Smooth muscle cell of the brain vasculature (primary cell): ENCODE measurements around the gene EVL.

Source experiments
- DNase-seq: peaks from one replicate; pipeline ENCODE4 v3.0.0-alpha.2; 2012; ENCODE audit warnings: low read depth, low spot score

Gene EVL

GRCh38 chr14:100066962-100067361, 1.7 kb downstream of the EVL start:
- DNase-seq = no peak

- no peak for DNase-seq
Measured at GRCh38 chr14:100067481-100067880, 2.3 kb downstream of the EVL start.

- DNase-seq = no peak
Measured at GRCh38 chr14:100067971-100068959, 3.0 kb downstream of the EVL start.

DNA sequence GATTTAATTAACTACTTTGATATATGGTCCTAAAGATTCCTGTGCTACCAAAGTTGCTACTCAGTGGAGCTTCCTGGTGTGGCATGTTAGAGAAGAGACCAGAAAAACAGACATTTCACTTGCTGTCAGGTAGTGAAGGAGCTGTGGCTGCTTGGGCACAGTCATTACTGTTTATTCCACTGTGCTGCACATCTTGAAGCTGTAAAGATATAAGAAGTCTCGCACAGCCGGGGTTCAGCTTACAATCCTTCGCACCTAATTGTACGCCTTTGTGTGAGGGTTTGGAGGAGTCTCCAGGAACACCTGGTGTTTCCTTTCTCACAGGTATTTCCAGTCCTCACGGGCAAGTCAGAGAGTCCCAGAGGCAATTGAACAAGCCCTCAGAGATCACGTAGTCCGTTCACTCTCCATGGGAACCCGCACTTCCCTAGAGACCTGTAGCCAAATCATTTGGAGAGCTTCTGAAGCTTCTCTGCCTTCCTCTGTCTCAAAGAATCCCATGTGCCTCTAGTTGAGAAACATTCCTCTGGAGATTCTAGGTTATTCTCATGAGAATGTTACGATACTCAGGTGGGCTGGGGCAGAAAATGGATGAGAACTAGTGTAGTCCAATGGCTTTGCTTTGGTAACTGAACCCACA, 4.1 kb downstream of the EVL start:
- no peak for DNase-seq

GRCh38 chr14:100070310-100070709, 5.1 kb downstream of the EVL start:
- no peak for DNase-seq

DNA sequence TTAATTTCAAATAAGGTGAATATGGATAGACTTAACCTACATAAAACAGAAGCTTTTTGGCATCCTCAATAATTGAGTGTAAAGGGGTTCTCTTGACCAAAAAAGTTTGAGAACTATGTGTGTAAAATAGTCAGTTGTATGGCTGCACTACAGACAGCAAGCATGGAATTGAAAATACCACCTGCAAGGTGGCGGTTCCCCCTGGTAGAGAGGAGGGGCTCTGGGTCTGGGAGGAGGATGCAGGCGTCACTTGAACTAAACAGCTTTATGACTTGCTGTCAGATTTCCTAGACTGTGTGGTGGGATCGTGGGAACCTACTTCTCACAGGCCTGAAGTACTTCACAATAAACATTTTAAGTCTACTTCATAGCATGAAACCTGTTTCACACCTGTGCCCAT, 6.3 kb downstream of the EVL start:
- DNase-seq = no peak

GRCh38 chr14:100072783-100073346, 7.6 kb downstream of the EVL start:
- DNase-seq = no peak

- no peak for DNase-seq
Measured at GRCh38 chr14:100073576-100074430, 8.6 kb downstream of the EVL start.

DNA sequence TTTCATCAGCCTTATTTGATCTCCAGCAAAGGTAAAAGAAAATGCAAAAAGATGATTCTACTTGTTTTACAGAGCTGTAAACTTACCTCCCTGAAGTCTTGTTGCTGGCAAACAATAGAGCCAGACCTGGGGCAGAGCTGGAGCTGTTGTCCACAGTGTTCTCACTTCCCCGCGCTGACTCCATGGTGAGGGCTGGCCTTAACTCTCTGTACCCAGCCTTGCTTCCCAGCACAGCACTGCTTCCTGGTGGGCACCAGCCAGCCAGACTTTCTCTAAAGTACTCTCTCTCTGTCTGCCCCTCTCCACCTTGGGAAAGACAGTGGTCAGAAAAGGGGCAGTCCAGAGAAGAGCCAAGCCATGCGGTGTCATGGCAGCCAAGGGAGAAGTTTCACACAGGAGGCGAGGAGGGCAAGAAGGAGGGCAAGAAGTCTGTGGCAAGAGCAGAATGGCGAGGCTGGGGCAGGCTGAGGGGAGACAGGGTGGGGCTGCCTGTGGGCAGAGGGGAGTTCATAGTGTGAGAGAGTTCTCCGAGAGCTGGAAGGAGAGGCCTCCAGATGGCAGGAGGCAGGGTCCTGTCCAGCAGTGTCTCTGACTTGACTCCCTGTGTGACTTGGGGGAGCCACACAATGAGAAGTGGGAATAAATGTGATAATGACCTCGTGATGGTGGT, 9.3 kb downstream of the EVL start:
- DNase-seq = no peak

GRCh38 chr14:100075681-100076080, 10.5 kb downstream of the EVL start:
- no peak for DNase-seq

DNA sequence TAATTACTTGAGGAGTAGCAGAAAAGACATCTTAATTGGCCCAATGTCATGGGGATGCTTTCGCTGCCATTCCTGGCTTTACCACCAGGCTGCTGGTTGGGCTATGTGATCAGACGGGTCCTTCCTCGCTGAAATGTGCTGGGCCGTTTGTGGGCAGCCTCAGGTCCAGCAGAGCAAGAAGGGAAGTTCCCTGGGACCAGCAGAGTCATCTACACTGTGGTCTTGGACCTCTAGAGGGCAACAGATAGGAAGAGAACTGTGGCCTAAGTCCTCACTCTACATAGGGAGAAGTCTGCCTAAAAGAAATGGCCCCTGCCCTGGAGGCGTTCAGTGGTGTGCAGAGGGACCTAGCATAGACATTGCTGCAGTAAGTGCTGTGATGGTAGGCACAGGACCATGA, 10.9 kb downstream of the EVL start:
- no peak for DNase-seq

GRCh38 chr14:100076606-100077005, 11.4 kb downstream of the EVL start:
- DNase-seq = no peak

GRCh38 chr14:100077441-100077840, 12.2 kb downstream of the EVL start:
- no peak for DNase-seq

DNA sequence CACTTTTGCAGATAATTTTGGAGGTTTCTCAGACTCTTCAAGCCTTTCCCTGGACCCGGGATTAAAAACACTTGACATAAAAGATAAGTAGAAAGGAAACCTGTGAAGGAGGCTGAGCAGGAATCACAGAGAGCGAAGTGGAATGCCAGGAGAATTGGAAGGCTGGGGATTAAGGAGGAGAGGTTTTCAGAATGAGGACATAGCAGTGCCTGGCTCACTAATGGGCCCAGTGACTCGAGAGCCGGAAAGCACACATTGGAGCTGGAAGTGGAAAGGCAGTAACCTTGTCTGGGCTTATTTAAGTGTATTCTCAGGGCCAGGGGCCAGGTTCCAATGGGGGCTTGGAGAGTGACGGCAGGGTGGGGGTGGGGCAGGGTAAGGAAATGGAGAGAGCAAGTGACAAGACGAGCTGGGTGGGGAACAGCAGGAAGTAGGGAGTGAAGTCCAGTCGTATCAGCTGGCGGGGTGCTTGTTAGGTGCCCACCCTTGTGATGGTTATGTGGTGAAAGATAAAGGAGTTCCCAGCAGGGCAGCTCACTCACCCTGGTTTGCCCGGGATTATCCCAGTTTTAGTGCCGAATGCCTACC, 13.1 kb downstream of the EVL start:
- no peak for DNase-seq

DNA sequence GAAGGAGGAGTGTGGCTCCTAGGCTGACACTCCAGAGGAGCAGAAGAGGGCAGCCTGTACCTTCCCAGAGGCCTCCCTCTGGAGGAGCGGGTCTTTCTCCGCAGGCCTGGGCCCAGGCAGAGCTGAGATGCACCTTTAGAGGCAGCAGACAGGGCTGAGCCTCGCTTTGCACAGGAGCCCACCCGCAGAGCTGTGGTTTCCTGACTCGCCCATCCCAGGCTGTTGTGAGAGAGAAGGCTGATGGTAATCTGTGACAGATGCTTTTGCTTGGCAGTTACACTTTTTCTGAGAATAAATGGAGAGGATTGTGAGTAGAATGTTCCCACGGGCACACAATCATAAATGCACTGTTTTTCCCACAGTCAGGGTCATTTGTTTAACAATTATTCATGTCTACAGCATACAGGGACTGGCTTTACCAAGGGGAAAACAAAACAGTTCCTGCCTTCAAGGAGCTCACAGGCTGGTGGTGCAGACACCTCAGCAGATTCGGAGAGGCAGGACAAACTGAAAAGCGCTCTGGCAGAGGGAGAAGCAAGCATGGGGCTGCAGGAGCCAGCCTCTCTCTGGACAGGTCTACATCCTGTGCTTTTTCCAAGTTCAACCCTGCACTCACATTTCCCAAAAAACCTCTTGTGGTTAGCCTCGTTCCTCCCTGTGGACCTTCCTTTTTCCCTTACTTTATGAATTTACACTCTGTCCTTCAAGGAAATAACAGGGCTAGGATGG, 13.9 kb downstream of the EVL start:
- peak; percentile 83 for DNase-seq

DNA sequence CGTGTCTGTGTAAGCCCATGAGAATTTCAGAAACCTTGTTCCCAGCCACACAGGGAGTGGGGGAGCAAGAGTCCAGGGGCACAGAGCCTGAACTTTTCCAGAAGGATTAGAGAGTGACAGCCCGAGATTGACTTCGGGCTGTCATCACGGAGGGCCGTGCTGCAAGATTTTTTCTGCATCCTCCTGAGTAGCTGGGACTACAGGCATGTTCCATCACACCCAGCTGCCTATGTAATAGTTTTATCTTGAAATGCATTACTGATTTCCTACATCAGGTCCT, 14.4 kb downstream of the EVL start:
- no peak for DNase-seq

- DNase-seq = no peak
Measured at GRCh38 chr14:100080206-100080605, 15.0 kb downstream of the EVL start.

DNA sequence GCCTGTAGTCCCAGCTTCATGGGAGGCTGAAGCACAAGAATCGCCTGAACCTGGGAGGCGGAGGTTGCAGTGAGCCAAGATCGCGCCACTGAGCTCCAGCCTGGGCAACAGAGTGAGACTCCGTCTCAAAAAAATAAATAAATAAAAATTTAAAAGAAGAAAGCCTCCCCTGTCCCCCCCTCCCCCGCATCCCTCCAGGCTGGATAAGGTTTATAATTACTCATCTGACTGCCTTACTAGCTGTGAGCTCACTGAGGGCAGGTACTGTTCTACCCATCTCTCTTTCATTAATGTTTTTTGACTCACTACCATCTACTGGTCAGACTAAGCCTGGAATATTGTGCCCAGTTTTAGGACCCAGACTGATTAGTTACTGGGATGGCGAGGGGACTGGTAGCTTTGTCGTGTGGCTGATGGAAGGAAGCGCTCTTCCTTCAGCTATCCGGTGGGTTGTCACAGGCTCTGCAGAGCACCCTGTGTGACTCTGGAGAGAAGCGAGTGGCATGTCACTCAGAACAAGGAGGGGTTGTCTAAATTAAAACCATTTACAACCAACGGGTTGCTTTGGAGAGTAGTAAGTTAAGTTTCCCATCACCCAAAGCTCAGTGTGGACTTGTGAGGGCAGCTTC, 16.9 kb downstream of the EVL start:
- DNase-seq = no peak

DNA sequence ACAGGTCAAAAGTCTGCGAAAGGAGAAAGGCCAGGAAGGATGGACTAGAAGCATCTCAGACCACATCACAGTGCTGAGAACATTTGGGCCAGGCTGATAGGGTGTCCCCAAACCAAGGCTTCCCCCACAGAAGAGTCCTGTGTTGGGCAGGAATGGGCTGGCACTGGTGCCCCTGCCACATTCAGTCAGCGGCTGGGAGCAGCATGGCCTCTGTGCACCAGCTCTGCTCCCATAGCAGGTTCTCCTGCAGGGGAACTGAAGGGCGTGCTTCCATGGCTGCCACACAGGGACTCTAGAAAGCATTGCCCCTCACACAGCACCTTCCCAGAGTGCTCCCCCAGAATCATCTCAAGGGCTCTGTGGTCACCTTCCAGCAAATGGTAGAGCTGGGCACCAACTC, 17.5 kb downstream of the EVL start:
- DNase-seq = no peak

- DNase-seq = no peak
Measured at GRCh38 chr14:100083706-100084105, 18.5 kb downstream of the EVL start.
